NCI-H82 treated with DMSO at 0.1 percent for 48 hours (cell line): ENCODE data around the gene TERC.
A peak's percentile ranks its signal among the peaks of the same experiment; 100 is the strongest.

Experiments
- DNase-seq: peaks from one replicate; lab custom pipeline; 2025; ENCODE audit not compliant: unreplicated experiment; lab: John Stamatoyannopoulos, UW

Gene TERC

GRCh38 chr3:169764882-169765612 lies at the start of gene TERC:
TSS of gene TERC (minus strand) at chr3:169765060.
- DNase-seq, result no peak

DNA sequence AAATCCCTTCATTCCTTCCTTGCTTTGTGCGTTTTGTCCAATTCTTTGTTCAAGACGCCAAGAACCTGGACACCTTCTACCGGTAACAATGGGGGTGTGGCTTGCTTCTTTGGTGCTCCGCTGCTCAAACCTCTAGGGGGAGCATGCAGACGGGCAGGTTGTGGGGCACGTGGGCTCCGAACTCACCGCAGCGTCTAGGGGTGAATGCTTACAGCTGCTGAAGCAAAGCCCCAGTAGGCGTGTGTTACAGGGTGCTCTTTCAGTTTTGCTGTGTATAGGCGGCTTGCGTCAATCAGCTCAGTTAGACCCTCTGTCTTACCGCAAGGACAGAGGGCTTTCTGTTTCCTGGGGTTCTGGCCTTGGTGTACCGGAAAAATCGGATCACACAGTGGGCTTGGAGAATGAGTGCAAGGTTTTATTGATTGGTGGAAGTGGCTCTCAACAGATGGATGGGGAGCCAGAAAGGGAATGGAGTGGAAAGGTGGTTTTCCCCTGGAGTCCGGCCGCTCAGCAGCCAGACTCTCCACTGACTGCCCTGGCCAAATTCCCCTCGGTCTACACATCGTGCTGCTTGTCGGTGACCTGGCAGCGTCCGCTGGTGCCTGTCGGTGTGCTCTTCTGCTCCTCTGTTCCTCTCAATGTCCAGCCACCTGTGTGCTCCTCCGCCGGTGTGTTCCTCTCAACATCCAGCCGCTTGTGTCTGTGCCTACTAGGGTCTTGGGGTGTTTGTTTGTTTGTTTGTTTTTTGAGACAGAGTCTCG lies 49.1 kb upstream of the TERC start:
- DNase-seq, result no peak

- DNase-seq, result no peak
Observed at GRCh38 chr3:169813278-169813677, 48.4 kb upstream of the TERC start.

- peak; percentile 66 for DNase-seq
Observed at GRCh38 chr3:169812332-169813235, 47.7 kb upstream of the TERC start, which contains the start of the genes LRRC34 and LRRIQ4. TSS of gene LRRC34 (minus strand) at chr3:169812904. CDS start at chr3:169812548, 356 bp downstream. TSS of gene LRRIQ4 (plus strand) at chr3:169812870. CDS start at chr3:169821922, 9,052 bp downstream.

DNA sequence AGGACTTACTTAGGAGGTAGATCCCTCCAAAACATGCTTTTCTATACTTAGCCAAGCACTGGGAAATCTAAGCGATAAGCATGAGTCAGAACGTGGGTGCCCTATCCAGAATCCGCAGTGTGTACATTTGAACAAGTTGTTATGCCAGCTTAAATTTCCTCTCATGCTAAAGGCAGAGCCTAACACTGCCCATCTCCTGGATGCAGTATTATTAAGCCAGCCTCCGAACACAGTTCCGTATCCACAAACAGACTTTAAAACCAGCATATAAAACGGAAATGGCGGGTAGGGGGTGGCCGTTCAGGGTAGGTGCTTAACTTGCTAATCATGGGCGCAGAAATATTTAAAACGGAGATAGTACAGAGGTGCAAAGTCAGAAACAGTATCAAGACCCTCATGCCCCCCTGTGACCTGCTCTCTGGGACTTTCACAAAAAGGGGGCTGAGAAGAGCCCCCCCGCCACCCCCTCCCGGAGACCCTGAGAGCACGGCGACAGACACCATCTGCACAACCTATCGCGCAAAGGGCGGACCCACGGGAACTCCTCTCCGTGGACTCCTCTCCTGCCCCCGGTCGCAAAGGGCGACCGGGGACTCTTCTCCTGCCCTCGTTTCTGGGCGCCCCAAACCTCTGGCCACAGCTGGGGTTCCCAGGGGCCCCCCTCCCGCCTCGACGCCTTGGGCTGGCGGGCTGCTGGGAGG lies 46.9 kb upstream of the TERC start:
- DNase-seq, result peak; percentile 36

- DNase-seq, result no peak
Observed at GRCh38 chr3:169809230-169809795, 44.5 kb upstream of the TERC start.

DNA sequence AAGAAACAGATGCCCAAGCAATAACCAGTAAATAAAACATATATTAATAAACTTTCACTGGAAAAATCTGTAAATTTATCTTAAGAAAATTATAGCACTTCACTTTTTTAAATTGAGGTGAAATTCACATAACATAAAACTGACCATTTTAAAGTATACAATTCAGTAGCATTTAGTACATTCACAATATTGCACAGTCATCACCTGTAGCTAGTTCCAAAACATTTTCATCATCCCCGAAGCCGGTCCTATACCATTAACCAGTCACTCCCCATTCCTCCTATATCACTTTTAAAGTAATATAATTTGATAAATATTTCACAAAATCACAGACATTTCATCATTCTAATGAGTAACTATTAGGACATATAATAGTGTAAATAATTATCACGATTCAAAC lies 39.8 kb upstream of the TERC start:
- DNase-seq, result no peak

DNA sequence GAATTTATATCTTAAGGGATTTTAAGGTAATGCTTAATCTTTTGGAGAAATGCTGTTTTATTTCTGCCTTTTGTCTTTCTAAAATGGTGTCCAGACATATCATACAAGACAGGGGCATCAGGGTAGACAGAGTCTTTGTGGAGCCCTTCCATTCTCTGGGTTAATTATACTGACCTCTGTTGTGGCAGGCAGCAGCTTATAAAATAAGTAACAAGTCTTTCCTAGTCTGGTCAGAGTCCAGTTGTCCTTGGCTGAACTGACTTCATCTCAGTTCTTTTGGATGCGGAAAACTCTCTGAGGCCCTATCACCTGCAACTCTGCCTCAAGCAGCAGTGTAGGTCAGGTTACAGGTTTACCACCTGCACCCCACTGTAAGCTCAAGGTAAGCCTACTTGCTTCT lies 27.5 kb upstream of the TERC start:
- DNase-seq, result no peak

- DNase-seq, result no peak
Observed at GRCh38 chr3:169790687-169791429, 26.0 kb upstream of the TERC start.

DNA sequence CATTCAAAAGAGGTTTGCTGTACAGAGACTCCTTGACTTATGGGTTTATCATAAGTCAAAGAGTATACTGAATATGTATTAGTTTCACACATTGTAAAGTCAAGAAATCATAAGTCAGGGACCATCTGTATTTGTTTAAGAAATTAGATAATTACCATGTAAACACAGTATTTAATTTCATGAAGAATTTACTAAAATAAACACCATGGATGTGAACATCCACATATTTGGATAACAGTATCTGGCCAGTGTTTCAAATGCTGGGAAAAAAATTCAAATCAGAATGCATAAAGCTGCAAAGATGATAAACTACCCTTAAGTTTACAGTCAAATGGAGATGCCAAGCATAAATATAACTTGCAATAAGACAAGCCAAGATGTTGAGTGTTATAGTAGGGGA lies 25.4 kb upstream of the TERC start:
- no peak for DNase-seq

- no peak for DNase-seq
Observed at GRCh38 chr3:169787791-169788190, 22.9 kb upstream of the TERC start.

- no peak for DNase-seq
Observed at GRCh38 chr3:169787120-169787519, 22.3 kb upstream of the TERC start.

GRCh38 chr3:169781209-169781855 lies 16.5 kb upstream of the TERC start:
- no peak for DNase-seq

DNA sequence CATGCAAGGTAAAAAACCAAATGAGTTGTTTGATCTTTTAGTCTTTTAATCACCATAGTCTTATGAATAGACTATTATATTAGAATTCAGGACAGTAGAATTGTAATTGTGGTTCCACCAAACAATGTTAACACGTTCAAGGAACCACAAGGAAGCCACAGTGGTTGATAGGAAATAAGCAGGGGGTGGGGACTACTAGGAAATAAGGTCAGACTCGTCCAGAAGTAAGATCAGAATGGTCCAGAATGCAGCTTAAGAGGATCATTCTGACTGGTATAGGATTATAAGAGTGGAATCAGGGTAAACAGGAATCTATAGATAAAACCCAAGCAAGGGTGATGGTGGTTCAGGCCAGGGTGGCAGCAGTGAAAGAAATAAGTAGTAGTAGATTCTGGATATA lies 15.9 kb upstream of the TERC start:
- no peak for DNase-seq

DNA sequence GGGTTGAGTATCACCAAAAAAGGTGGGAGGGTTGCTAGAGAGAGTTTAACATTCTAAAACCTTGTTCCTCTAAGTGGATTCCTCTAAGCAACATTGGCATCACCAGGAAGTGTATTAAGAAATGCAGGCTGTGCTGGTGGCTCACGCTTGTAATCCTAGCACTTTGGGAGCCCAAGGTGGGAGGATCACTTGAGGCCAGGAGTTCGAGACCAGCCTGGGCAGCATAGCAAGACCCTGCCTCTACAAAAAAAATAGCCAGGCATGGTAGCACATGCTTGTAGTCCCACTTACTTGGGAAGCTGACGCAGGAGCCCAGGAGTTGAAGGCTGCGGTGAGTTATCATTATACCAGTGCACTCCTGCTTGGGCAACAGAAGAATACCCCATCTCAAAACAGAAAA lies 13.0 kb upstream of the TERC start:
- no peak for DNase-seq

- no peak for DNase-seq
Observed at GRCh38 chr3:169774186-169774585, 9.3 kb upstream of the TERC start.

GRCh38 chr3:169772897-169773816 lies 8.3 kb upstream of the TERC start, which contains the start of gene MYNN:
TSS of gene MYNN (plus strand) at chr3:169773396. CDS start at chr3:169774296, 900 bp downstream.
- peak; percentile 79 for DNase-seq

GRCh38 chr3:169772305-169772896 lies 7.5 kb upstream of the TERC start:
- peak; percentile 92 for DNase-seq
